MV-4-11 (cell line): Measurements from ENCODE around the gene ALKBH4.
"Not testable (repeated sequence)": the region's sequence is repeated elsewhere in the genome, so short reads cannot be mapped to it uniquely, and the experiment has no call there.

Experiments used
- DNase-seq: peaks from one replicate; lab custom pipeline; 2025; lab: John Stamatoyannopoulos, UW

Gene ALKBH4

GRCh38 chr7:102426268-102427018 is 38.2 kb downstream of the ALKBH4 start:
- DNase-seq = peak; percentile 93

GRCh38 chr7:102425639-102426267 is 38.9 kb downstream of the ALKBH4 start:
- DNase-seq = peak; percentile 85

DNA sequence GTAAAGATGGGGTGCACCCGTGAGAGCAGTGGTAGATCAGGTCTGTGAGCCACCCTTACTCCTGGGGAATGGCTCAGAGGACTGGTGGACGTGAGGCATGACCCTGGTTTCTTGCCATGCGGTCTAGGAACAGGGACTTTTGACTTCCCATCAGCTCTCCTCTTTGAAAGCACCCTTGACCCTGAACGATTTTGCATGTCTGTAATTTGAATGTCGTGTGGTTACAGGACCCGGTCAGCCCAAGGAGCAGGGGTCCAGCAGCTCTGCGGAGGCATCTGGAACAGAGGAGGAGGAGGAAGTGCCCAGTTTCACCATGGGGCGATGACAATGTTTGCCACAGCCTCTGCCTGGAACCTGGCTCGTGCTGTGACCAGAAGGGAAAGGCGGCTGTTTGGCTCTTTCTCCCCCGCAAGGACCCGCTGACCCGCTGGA is 39.9 kb downstream of the ALKBH4 start:
- peak; percentile 86 for DNase-seq

DNA sequence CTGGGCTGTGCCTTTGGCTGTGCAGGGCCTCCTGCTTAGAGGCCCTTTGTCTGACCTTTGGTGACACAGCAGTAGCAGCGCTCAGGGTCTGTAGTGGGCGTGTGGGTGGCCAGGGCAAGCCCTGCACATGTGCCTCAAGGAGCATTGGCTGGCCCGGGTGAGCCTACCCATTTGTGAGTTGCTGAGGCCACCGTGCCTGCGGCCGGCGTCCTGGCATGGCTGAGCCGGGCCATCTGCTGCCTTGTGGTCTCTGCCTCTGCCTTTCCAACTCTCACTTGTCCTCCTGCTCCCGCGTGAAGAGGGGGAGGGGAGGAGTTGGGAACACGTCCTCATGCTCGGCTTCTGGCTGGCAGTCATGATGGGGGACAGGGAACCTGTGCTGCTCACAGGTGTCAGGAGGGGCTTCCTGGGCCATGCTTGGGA is 40.5 kb downstream of the ALKBH4 start:
- peak; percentile 63 for DNase-seq

- DNase-seq = no peak
Measured at GRCh38 chr7:102421706-102422240, 42.9 kb downstream of the ALKBH4 start.

DNA sequence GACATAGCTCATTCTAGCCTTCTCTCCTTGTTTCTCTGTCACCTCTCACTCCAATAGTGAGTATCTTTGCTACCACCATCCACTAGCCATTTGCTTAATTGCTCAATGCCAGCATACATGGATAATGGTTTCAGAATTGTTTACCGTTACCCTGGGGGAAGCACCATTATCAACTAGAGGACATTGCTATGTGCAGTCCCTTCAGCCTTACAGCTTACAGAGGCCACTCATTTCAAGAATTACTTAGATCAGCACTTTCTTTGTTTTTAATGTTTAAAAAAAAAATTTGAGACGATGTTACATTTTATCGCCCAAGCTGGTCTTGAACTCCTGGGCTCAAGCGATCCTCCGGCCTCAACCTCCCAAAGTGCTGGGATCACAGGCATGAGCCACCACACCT is 46.1 kb downstream of the ALKBH4 start:
- DNase-seq = no peak

GRCh38 chr7:102417105-102417504 is 47.6 kb downstream of the ALKBH4 start:
- DNase-seq = no peak

GRCh38 chr7:102416406-102416805 is 48.3 kb downstream of the ALKBH4 start:
- DNase-seq = no peak

- no peak for DNase-seq
Measured at GRCh38 chr7:102415685-102416225, 48.9 kb downstream of the ALKBH4 start.

- no peak for DNase-seq
Measured at GRCh38 chr7:102413611-102414010, 51.1 kb downstream of the ALKBH4 start.

DNA sequence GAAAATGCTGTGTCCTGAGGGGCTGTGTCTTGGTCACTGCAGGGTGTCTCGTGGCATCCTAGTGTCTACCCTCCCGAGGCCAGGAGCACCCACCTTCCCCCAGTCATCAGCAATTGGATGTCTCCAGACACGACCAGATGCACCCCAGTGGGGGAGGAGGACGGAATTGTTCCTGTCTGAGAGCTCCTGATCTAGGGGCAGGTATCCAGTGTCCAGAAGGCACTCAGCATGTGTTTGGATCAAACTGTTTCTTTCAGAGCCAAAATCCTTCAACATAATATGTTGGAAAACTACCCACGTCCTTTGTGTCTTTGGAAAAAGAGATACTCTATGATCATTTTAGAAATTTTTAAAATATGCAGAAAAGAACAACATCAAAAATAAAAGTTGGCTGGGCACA is 51.6 kb downstream of the ALKBH4 start:
- DNase-seq = no peak

DNA sequence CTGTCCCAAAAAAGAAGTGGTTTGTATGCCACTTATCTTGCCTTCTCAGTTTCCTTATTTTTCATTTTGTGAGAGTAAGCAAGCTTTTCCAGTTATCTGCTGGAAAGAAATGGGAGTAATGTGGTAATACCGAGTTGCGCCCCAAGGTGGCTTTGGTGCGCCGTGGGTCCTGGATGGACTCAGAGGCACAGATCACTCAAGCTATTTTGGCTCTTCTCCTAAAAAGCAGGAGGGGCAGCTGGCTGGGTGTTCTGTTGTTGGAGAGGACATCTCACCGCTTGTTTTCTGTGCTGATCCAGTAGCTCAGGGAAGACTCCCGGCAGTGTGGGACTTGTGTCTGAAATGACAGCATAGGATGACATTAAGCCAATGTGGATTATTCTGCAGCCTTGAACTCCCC is 52.1 kb downstream of the ALKBH4 start:
- peak; percentile 42 for DNase-seq

DNA sequence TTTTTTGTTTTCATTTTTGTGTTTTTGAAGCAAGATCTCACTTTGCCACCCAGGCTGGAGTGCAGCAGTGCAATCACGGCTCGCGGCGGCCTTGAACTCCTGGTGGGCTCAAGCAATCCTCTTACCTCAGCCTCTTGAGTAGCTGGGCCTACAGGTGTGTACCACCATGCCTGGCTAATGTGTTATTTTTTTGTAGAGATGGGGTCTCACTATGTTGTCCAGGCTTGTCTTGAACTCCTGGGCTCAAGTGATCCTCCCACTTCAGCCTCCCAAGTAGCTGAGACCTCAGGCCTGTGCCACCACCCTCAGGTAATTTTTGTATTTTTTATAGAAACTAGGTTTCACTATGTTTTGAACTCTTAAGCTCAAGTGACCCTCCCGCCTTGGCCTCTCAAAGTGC is 53.7 kb downstream of the ALKBH4 start:
- no peak for DNase-seq

- no peak for DNase-seq
Measured at GRCh38 chr7:102410123-102410522, 54.5 kb downstream of the ALKBH4 start.

DNA sequence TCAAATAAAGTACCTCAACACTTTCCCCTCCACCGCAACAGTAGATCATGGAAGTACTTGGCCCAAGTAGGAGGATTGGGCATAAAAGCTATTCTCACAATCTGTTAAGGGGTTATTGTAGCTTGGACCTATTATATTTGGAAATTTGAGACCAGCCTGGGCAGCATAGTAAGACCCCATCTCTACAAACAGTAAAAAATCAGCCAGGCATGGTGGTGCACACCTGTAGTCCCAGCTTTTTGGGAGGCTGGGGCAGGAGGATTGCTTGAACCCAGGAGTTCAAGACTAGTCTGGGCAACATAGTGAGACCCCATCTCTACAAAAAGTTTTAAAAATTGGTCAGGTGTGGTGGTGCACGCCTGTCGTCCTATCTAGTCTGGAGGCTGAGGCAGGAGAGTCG is 55.3 kb downstream of the ALKBH4 start:
- DNase-seq = no peak

DNA sequence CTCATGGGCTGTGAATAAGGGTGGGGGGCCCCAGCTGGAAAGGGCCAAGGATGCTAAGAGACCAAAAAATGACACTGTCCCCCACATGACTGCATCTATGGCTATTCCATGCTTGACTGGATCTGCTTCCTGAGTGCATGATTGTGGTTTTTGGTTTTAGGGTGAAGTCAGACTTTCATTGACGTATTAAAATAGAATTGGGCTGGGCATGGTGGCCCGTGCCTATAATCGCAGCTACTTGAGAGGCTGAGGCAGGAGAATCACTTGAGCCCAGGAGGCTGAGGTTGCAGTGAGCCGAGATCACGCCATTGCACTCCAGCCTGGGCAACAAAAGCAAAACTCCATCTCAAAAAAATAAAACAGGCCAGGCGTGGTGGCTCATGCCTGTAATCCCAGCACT is 56.1 kb downstream of the ALKBH4 start:
- DNase-seq = not testable (repeated sequence)

DNA sequence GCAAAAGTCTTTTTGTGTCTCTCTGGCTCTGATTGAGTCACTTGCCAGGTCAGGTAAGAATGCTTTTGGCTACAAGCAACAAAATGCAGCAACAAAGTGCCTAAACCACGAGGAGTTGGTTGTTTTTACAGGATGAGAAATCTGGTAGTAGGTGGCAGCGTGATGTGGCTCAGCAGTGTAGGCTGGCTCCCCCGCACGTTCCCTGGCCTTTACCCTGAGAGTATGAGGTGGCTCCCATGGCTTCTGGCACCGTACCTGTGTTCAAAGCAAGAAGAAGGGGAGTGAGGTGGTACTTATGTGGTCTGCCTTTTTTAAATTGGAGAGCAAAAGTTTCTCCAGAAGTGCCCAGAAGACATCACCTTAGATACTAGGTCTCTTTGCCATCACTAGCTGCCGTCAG is 56.8 kb downstream of the ALKBH4 start:
- no peak for DNase-seq
